NB4 (cell line): ENCODE data around the gene EXOC4.

Experiments
- CTCF ChIP-seq: IDR thresholded peaks from one replicate; pipeline ENCODE4 v1.5.1; 2012; ENCODE audit warnings: low read depth, low read length
- POLR2A ChIP-seq: IDR thresholded peaks from 2 replicates; pipeline ENCODE4 v1.6.1; 2011; ENCODE audit warnings: mild to moderate bottlenecking; ENCODE audit not compliant: insufficient read length; ENCODE audit errors: extremely low read depth

DNA sequence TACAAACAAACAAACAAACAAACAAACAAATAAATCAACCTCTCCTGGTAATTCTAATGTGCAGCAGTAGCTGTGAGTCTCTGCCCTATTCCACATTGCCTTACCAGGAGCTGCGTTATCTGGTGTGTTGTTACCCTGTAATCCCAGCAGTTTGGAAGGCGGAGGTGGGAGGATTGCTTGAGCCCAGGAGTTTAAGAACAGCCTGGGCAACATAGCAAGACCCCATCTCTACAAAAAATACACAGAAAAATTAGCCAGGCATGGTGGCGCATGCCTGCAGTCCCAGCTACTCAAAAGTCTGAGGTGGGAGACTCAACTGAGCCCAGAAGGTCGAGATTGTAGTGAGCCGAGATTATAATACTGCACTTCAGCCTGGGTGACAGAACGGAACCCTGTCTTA lies 192.7 kb downstream of the EXOC4 start:
- TF ChIP-seq CTCF (no peak), POLR2A (no peak)
